Thyroid gland (tissue), 4 donors: ENCODE data around the gene PTPRJ. TPM values are rescaled to one million over a fixed set of nuclear protein-coding genes. Genes with fewer than 3 reads are reported as not detected.

ENCODE experiments used
- DNase-seq, 2 donors: peaks; one replicate each; pipeline ENCODE4 v3.0.0-alpha.2; 2019
- H3K27ac ChIP-seq, 3 donors: fragments of 200-600 bp; sonication (generic); 1 replicate in 2 of 3; 2 replicates in 1 of 3; pipeline ENCODE4 v1.5.1; 2016 to 2019; ENCODE audit warnings: mild to moderate bottlenecking in 1 of 3, moderate library complexity in 1 of 3
- H3K27me3 ChIP-seq: fragments of 200-600 bp; sonication (generic); one replicate; pipeline ENCODE4 v1.5.1; 2019
- H3K36me3 ChIP-seq, 2 donors: fragments of 200-600 bp; sonication (generic); one replicate each; pipeline ENCODE4 v1.5.1; 2016 to 2019
- H3K4me1 ChIP-seq, 2 donors: fragments of 200-600 bp; sonication (generic); one replicate each; pipeline ENCODE4 v1.5.1; 2017 to 2019
- H3K4me3 ChIP-seq, 3 donors: fragments of 200-600 bp; sonication (generic); replicated peaks in 1 of 3; 1 replicate in 2 of 3; 2 replicates in 1 of 3; pipeline ENCODE4 v1.5.1; 2016; ENCODE audit warnings: mild to moderate bottlenecking in 1 of 3
- H3K9me3 ChIP-seq: fragments of 200-600 bp; sonication (generic); one replicate; pipeline ENCODE4 v1.5.1; 2017
- CTCF ChIP-seq, 6 experiments: fragments of 200-600 bp in 3 of 6; fragments of 450-650 bp in 3 of 6; sonication (generic) in 3 of 6; IDR thresholded peaks; one replicate each; pipeline ENCODE4 v1.5.1; 2016 to 2019; ENCODE audit warnings: antibody characterized with exemption in 6 of 6, mild to moderate bottlenecking in 2 of 6, inconsistent platforms in 1 of 6, moderate library complexity in 1 of 6
- POLR2A ChIP-seq, 2 donors: fragments of 450-650 bp; IDR thresholded peaks; one replicate each; pipeline ENCODE4 v1.6.1; 2017; ENCODE audit warnings: antibody characterized with exemption in 2 of 2, mild to moderate bottlenecking in 2 of 2, moderate library complexity in 1 of 2
- WGBS, 2 donors: methylation state at CpG; one replicate each; pipeline ENCODE4 v1.1.5; 2017; 5-methylcytosine and 5-hydroxymethylcytosine counted together
- intact Hi-C: fragments of 100-400 bp; cut with DNase I; formaldehyde crosslinking; loops from one replicate; pipeline ENCODE4 v1.15.1; 2023
- total RNA-seq, 4 donors: library from RNA; depleted of rRNA; stranded (reverse); fragments of >200 nt; gene quantifications; one replicate each; pipeline ENCODE4 v1.2.3, GENCODE V29; 2016

The PTPRJ gene
- total RNA-seq, 4 donors from 2014 or later: 45.4 to 81.9 (median 58.6) TPM

GRCh38 chr11:47980907-47981621, 705 bp downstream of the PTPRJ start:
- 0% methylated on average over 3 to 5 of the region's 82 CpGs for WGBS, 2 donors
- no peak for TF ChIP-seq POLR2A (IDR thresholded peaks at IDR 0.05)
- TF ChIP-seq CTCF (IDR thresholded peaks at IDR 0.05): peak in 1 of 6 experiments; percentile 33
- Histone ChIP-seq H3K9me3 (no peaks in the 10 kb centered on the region), H3K4me3 (peak overlapping the region; percentile 18 to 85 (median 66)), H3K4me1 (peaks cover 30 to 44% of the 10 kb centered on the region in 2 donors), H3K36me3 (no peaks in the 10 kb centered on the region), H3K27ac (peak overlapping the region; percentile 97 to 99 (median 98)), H3K27me3 (no peaks in the 10 kb centered on the region)
- intact Hi-C loops: no loop called here
- DNase-seq: peak; percentile 61 to 66

GRCh38 chr11:47981667-47982404, 1.5 kb downstream of the PTPRJ start:
- Histone ChIP-seq H3K9me3 (no peaks in the 10 kb centered on the region), H3K4me1 (peaks cover 36 to 52% of the 10 kb centered on the region in 2 donors), H3K36me3 (no peaks in the 10 kb centered on the region), H3K27ac (peak overlapping the region; percentile 97 to 99 (median 98)), H3K4me3 (peak overlapping the region; percentile 18 to 85 (median 66)), H3K27me3 (no peaks in the 10 kb centered on the region)
- intact Hi-C loops: no loop called here
- DNase-seq: no peak
- TF ChIP-seq POLR2A (IDR thresholded peaks at IDR 0.05): no peak
- TF ChIP-seq CTCF (IDR thresholded peaks at IDR 0.05): no peak
- 38 to 43% methylated on average over 10 to 17 of the region's 17 CpGs for WGBS, 2 donors

GRCh38 chr11:47982616-47983015, 2.3 kb downstream of the PTPRJ start:
- peak overlapping the region in 2 of 3 donors; percentile 97 to 98 for H3K27ac ChIP-seq

DNA sequence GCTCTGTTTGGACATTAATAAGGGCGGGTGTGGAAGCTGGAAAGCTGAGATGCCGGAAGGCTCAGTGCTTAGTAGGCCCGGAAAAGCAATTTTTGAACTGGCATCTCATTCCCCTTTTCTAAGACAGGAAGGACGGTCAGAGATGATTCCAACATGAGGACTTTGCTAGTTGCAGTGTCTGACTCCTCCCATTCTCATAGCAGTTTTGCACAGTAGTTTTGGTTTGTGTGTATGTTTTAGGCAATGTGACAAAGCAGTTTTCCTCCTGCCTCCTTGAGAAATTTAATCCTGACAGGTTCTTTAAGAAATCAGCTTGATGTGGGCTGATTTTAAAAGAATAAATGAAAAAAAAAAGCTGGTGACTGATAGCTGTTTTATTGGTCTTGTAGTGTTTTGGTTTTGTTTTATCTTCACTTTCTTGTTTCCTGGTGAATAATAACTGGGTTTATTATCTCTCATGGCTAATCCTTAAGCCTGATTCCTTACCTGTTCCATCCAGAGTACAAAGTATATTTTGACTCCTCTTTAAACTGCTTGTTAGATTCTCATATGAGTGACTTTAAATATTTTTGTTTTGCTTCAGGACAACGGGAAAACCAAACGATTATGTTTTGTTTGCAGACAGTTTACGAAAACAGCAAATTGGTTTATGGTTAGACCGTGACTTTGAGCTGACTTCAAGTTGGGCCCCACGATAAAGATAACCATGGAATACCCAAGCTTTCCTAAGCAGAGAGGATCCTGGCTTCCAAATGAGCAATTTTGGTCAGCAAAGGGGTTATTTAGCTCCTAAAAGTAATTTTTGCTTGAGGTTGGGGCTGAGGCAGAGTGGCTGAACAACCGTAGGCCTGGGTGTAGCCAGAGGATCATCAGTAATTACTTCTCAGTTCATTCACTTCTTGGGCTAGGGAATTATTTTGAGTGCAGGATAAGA, 3.4 kb downstream of the PTPRJ start:
- Histone ChIP-seq H3K27me3 (no peaks in the 10 kb centered on the region), H3K9me3 (no peaks in the 10 kb centered on the region), H3K4me3 (no peak overlapping the region), H3K27ac (peak overlapping the region; percentile 52 to 71 (median 67)), H3K36me3 (no peaks in the 10 kb centered on the region), H3K4me1 (peaks cover 36 to 54% of the 10 kb centered on the region in 2 donors)
- 59 to 67% methylated on average over 10 of the region's 10 CpGs for WGBS, 2 donors
- TF ChIP-seq CTCF (IDR thresholded peaks at IDR 0.05) (no peak), POLR2A (IDR thresholded peaks at IDR 0.05) (peak in 1 of 2 donors; percentile 30)
- intact Hi-C loops: no loop called here
- DNase-seq: no peak

More at GRCh38 chr11:47982616-47983015, 2.3 kb downstream of the PTPRJ start:
- no peak for DNase-seq
- intact Hi-C loops: no loop called here
- no peaks in the 10 kb centered on the region for H3K9me3 ChIP-seq
- peaks cover 36 to 54% of the 10 kb centered on the region in 2 donors for H3K4me1 ChIP-seq
- H3K27me3 ChIP-seq: no peaks in the 10 kb centered on the region
- H3K4me3 ChIP-seq: no peak overlapping the region
- TF ChIP-seq CTCF (IDR thresholded peaks at IDR 0.05) (no peak), POLR2A (IDR thresholded peaks at IDR 0.05) (no peak)
- H3K36me3 ChIP-seq: no peaks in the 10 kb centered on the region
